NT2/D1 (cell line): ENCODE measurements around the gene CPEB3.

ENCODE experiments used
- SUZ12 ChIP-seq: IDR thresholded peaks from 2 replicates; pipeline ENCODE4 v1.6.1; 2011; ENCODE audit not compliant: insufficient read length, insufficient read depth; ENCODE audit errors: extremely low read depth
- YY1 ChIP-seq: IDR thresholded peaks from 2 replicates; pipeline ENCODE4 v1.6.1; 2011; ENCODE audit not compliant: insufficient read length, insufficient read depth
- ZNF274 ChIP-seq: IDR thresholded peaks from 2 replicates; pipeline ENCODE4 v1.6.1; 2011; ENCODE audit warnings: mild to moderate bottlenecking, low read depth, low read length

DNA sequence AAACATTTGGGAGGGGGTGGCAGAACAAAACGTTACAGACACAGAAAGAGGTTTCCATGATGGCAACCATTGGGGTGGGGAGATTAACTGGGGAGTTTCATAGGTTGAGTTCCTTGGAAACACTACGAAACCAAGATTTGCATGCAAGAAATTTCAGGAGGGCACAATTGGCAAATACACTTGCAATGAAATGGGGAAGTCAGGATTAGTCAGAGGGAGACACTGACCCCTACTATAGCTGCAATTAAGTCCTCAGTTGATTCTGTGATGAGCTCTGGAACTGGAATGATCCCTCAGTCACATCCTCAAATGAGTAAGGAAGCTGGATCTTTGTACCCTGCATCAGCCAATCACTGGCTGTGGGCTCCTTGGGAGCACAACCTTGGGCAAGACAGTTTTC, 22.1 kb downstream of the CPEB3 start:
- TF ChIP-seq ZNF274 (no peak), SUZ12 (no peak), YY1 (no peak)
